Cardiac muscle cell (in vitro differentiated cells and primary cell): Measurements from ENCODE around the gene C2orf68. TPM values are rescaled to one million over a fixed set of nuclear protein-coding genes. Genes with fewer than 3 reads are reported as not detected.
"Not testable (repeated sequence)": the region's sequence is repeated elsewhere in the genome, so short reads cannot be mapped to it uniquely, and the experiment has no call there.

ENCODE experiments used
- DNase-seq, 2 donors: peaks; one replicate each; pipeline versions ENCODE4 v3.0.0 to v3.0.0-alpha.2; 2010 to 2017; ENCODE audit warnings: low read depth in 1 of 2, low spot score in 1 of 2
- H3K27ac ChIP-seq: fragments of 200-600 bp; sonication (generic); 2 replicates; pipeline ENCODE4 v1.5.1; 2016
- H3K27me3 ChIP-seq: fragments of 200-600 bp; sonication (generic); 2 replicates; pipeline ENCODE4 v1.6.0; 2016; ENCODE audit warnings: control low read depth
- H3K36me3 ChIP-seq: fragments of 200-600 bp; sonication (generic); 2 replicates; pipeline ENCODE4 v1.5.1; 2016; ENCODE audit warnings: control low read depth
- H3K4me1 ChIP-seq: fragments of 200-600 bp; sonication (generic); 2 replicates; pipeline ENCODE4 v1.8.1; 2017; ENCODE audit warnings: low read depth, mild to moderate bottlenecking, mixed run types
- H3K4me3 ChIP-seq: fragments of 200-600 bp; sonication (generic); 2 replicates; pipeline ENCODE4 v1.5.1; 2016; ENCODE audit warnings: mild to moderate bottlenecking
- H3K9me3 ChIP-seq: fragments of 200-600 bp; sonication (generic); 2 replicates; pipeline ENCODE4 v1.5.1; 2017; ENCODE audit warnings: low read depth, mild to moderate bottlenecking, control low read depth
- CTCF ChIP-seq: IDR thresholded peaks from 2 replicates; pipeline ENCODE4 v1.5.1; 2012; ENCODE audit warnings: low read depth, mild to moderate bottlenecking, low read length
- polyA plus RNA-seq: library from polyadenylated mRNA; unstranded; fragments of >200 nt; fragmentation: Nextera tagmentation; extraction: Ambion mirVana; gene quantifications from 2 replicates; pipeline ENCODE4 v1.2.1, GENCODE V29; 2016
- total RNA-seq: library from RNA; depleted of rRNA; stranded (reverse); fragments of >200 nt; gene quantifications from 2 replicates; pipeline ENCODE4 v1.2.3, GENCODE V29; 2016

C2orf68 gene
- total and polyA plus RNA-seq, 2 experiments from 2014 or later: 32.6 to 37.4 TPM

- H3K27ac ChIP-seq: no peak overlapping the region
- H3K9me3 ChIP-seq: no peaks in the 10 kb centered on the region
- H3K27me3 ChIP-seq: peaks cover 5% of the 10 kb centered on the region
- no peaks in the 10 kb centered on the region for H3K36me3 ChIP-seq
- no peak for DNase-seq
- TF ChIP-seq CTCF: no peak
- H3K4me1 ChIP-seq: no peaks in the 10 kb centered on the region
- no peak overlapping the region for H3K4me3 ChIP-seq
Measured at GRCh38 chr2:85564144-85564563, 47.7 kb downstream of the C2orf68 start.

- Histone ChIP-seq H3K4me1 (no peaks in the 10 kb centered on the region), H3K4me3 (peak within 1 kb of the TSS; percentile 89), H3K27me3 (no peaks in the 10 kb centered on the region), H3K36me3 (no peaks in the 10 kb centered on the region), H3K9me3 (no peaks in the 10 kb centered on the region), H3K27ac (peak within 1 kb of the TSS; percentile 95)
- peak; percentile 96 to 97 for DNase-seq
- peak; percentile 15 for TF ChIP-seq CTCF
Measured at GRCh38 chr2:85561280-85562212, 50.3 kb downstream of the C2orf68 start, which contains the start of gene GGCX. Gene GGCX, minus strand, starts transcription at chr2:85561493. Its CDS starts 65 bp downstream, at chr2:85561428.

- DNase-seq: no peak
- Histone ChIP-seq H3K4me1 (no peaks in the 10 kb centered on the region), H3K9me3 (no peaks in the 10 kb centered on the region), H3K4me3 (peak overlapping the region; percentile 89), H3K27me3 (no peaks in the 10 kb centered on the region), H3K36me3 (no peaks in the 10 kb centered on the region), H3K27ac (peak overlapping the region; percentile 95)
- TF ChIP-seq CTCF: no peak
Measured at GRCh38 chr2:85560812-85561279, 51.0 kb downstream of the C2orf68 start.

- H3K27ac ChIP-seq, H3K27me3 ChIP-seq, H3K9me3 ChIP-seq, DNase-seq, H3K4me1 ChIP-seq, H3K36me3 ChIP-seq: not testable (repeated sequence)
- H3K4me3 ChIP-seq: peak overlapping the region; percentile 89
Measured at GRCh38 chr2:85560403-85560726, 51.5 kb downstream of the C2orf68 start.

GRCh38 chr2:85558160-85558559 lies 53.7 kb downstream of the C2orf68 start:
- no peaks in the 10 kb centered on the region for H3K27me3 ChIP-seq
- H3K4me3 ChIP-seq: no peak overlapping the region
- peaks cover 8% of the 10 kb centered on the region for H3K36me3 ChIP-seq
- H3K27ac ChIP-seq: no peak overlapping the region
- no peaks in the 10 kb centered on the region for H3K4me1 ChIP-seq
- DNase-seq: no peak
- TF ChIP-seq CTCF: no peak
- H3K9me3 ChIP-seq: no peaks in the 10 kb centered on the region

GRCh38 chr2:85557130-85557529 lies 54.7 kb downstream of the C2orf68 start:
- H3K4me1 ChIP-seq: no peaks in the 10 kb centered on the region
- no peak for TF ChIP-seq CTCF
- H3K9me3 ChIP-seq: no peaks in the 10 kb centered on the region
- no peak for DNase-seq
- peaks cover 15% of the 10 kb centered on the region for H3K36me3 ChIP-seq
- no peak overlapping the region for H3K27ac ChIP-seq
- no peaks in the 10 kb centered on the region for H3K27me3 ChIP-seq
- H3K4me3 ChIP-seq: no peak overlapping the region
